ENCODE results near the gene ANXA4. TPM values are rescaled to one million over a fixed set of nuclear protein-coding genes. Genes with fewer than 3 reads are reported as not detected.
A peak's percentile ranks its signal among the peaks of the same experiment; 100 is the strongest.

ANXA4 gene
- total RNA-seq, 1 experiment from 2014 or later = 183 TPM

GRCh38 chr2:69716555-69717120, 25.3 kb upstream of the ANXA4 start:
- TF ChIP-seq REST (IDR thresholded peaks at IDR 0.05; ENCODE audit: insufficient read depth in 1 of 2, low read depth in 2 of 2, low read length in 1 of 2) = no peak
- TF ChIP-seq CTCF (IDR thresholded peaks at IDR 0.05) = no peak
- no peak for TF ChIP-seq SIN3A (IDR thresholded peaks at IDR 0.05; ENCODE audit: borderline replicate concordance, insufficient read depth, low read depth, low read length)
- TF ChIP-seq POLR2AphosphoS5 (IDR thresholded peaks at IDR 0.05; ENCODE audit: low read depth, low read length) = no peak
- TF ChIP-seq TCF7L2 (IDR thresholded peaks at IDR 0.05; ENCODE audit: low read depth, low read length) = no peak
- POLR2A ChIA-PET = no interaction called here
- intact Hi-C loops (cut with micrococcal nuclease; ENCODE audit: unreplicated experiment) (loop anchor here (10.0 kb wide), 1 partner anchor 72 kb away; the partner anchor contains the start of gene AAK1), in situ Hi-C loops (cut with HindIII; ENCODE audit: low pct_unique_long_range_greater_than_20kb, low sequenced_read_pairs) (no loop called here)
- no peaks in the 10 kb centered on the region for H3K9me3 ChIP-seq (ENCODE audit: control insufficient read depth, insufficient read depth, low read depth, low read length)
- peak overlapping the region; percentile 81 for H3K27ac ChIP-seq (ENCODE audit: low read length)
- CTCF ChIA-PET = interaction anchor here (1.4 kb wide), 1 partner anchor 152 kb away, joined by 3 read pairs; no protein-coding TSS in a partner anchor
- ATAC-seq = no peak
- no peak overlapping the region for H3K4me3 ChIP-seq (ENCODE audit: low read depth in 2 of 2, low read length in 2 of 2)
- H3K36me3 ChIP-seq (ENCODE audit: control insufficient read depth, insufficient read depth, low read length) = no peaks in the 10 kb centered on the region
- BruUV-seq (replicated peaks) = no TSS peak
- H3K4me1 ChIP-seq (ENCODE audit: control insufficient read depth, insufficient read depth, low read length) = peaks cover 33% of the 10 kb centered on the region; the same call in 1 of the 2 replicates
- H3K27me3 ChIP-seq (ENCODE audit: control insufficient read depth, insufficient read depth, low read length) = no peaks in the 10 kb centered on the region
- no peak for DNase-seq (ENCODE audit: low read depth, low spot score)

- intact Hi-C loops (cut with micrococcal nuclease; ENCODE audit: unreplicated experiment) = loop anchor here (10.0 kb wide), 1 partner anchor 72 kb away; the partner anchor contains the start of gene AAK1
- ATAC-seq = no peak
- ChIA-PET POLR2A (no interaction called here), CTCF (no interaction called here)
- BruUV-seq (replicated peaks) = no TSS peak
- no peak for DNase-seq (ENCODE audit: low read depth, low spot score)
- no peak overlapping the region for H3K4me3 ChIP-seq (ENCODE audit: low read depth in 2 of 2, low read length in 2 of 2)
- H3K27me3 ChIP-seq (ENCODE audit: control insufficient read depth, insufficient read depth, low read length) = no peaks in the 10 kb centered on the region
- H3K9me3 ChIP-seq (ENCODE audit: control insufficient read depth, insufficient read depth, low read depth, low read length) = no peaks in the 10 kb centered on the region
- peaks cover 33% of the 10 kb centered on the region; the same call in 1 of the 2 replicates for H3K4me1 ChIP-seq (ENCODE audit: control insufficient read depth, insufficient read depth, low read length)
- in situ Hi-C loops (cut with HindIII; ENCODE audit: low pct_unique_long_range_greater_than_20kb, low sequenced_read_pairs) = no loop called here
- TF ChIP-seq CTCF (IDR thresholded peaks at IDR 0.05) (no peak), POLR2AphosphoS5 (IDR thresholded peaks at IDR 0.05; ENCODE audit: low read depth, low read length) (no peak), SIN3A (IDR thresholded peaks at IDR 0.05; ENCODE audit: borderline replicate concordance, insufficient read depth, low read depth, low read length) (no peak), REST (IDR thresholded peaks at IDR 0.05; ENCODE audit: insufficient read depth in 1 of 2, low read depth in 2 of 2, low read length in 1 of 2) (no peak), TCF7L2 (IDR thresholded peaks at IDR 0.05; ENCODE audit: low read depth, low read length) (no peak)
- H3K36me3 ChIP-seq (ENCODE audit: control insufficient read depth, insufficient read depth, low read length) = no peaks in the 10 kb centered on the region
- peak overlapping the region; percentile 81 for H3K27ac ChIP-seq (ENCODE audit: low read length)
Measured at GRCh38 chr2:69717186-69717585, 24.7 kb upstream of the ANXA4 start.

Measured in Panc1 (cell line).